GM23248 (cell line): ENCODE results near the gene GNAS.

Experiments
- EZH2 ChIP-seq: fragments of 200-600 bp; sonication (generic); IDR thresholded peaks from 2 replicates; pipeline ENCODE4 v1.6.1; 2018; ENCODE audit warnings: antibody characterized with exemption, mild to moderate bottlenecking; ENCODE audit not compliant: insufficient read depth, poor library complexity, severe bottlenecking
- EZH2phosphoT487 ChIP-seq: fragments of 200-600 bp; sonication (generic); IDR thresholded peaks from 2 replicates; pipeline ENCODE4 v1.6.1; 2018; ENCODE audit warnings: antibody characterized with exemption, moderate library complexity, mild to moderate bottlenecking, low read depth; ENCODE audit not compliant: insufficient read depth

DNA sequence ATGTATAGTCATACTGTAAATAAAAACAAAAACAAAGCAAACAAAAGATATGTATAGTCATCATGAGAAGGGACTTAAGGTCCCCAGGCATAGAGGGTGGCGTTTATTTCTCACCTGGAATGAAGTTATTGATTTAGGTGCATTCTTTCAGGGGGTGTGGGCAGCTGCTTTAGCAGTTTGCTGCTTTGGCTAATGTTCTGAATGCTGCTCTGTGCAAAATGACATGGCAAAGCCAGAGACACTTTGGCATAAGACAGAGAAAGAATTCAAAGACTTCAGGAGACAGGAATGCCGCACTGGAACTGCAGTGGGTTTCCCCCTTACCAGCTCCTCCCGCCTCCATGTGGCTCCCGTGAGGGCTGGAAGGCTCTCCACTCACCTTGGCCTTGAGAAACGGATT, 92.1 kb downstream of the GNAS start:
- TF ChIP-seq EZH2phosphoT487 (no peak), EZH2 (no peak)
